Measurements from ENCODE around the gene ZNRF3. TPM values are rescaled to one million over a fixed set of nuclear protein-coding genes. Genes with fewer than 3 reads are reported as not detected.
"Not testable (repeated sequence)": the region's sequence is repeated elsewhere in the genome, so short reads cannot be mapped to it uniquely, and the experiment has no call there.

The ZNRF3 gene
- total and polyA plus RNA-seq, 2 experiments from 2014 or later: 0.56 to 3.9 TPM

GRCh38 chr22:29039148-29039547 lies 155.8 kb downstream of the ZNRF3 start:
- H3K9me3 ChIP-seq (ENCODE audit: low read depth): no peaks in the 10 kb centered on the region
- H3K27ac ChIP-seq: no peak overlapping the region
- no peak for DNase-seq
- H3K4me3 ChIP-seq: no peak overlapping the region
- H3K27me3 ChIP-seq (replicated peaks; ENCODE audit: insufficient read depth): no peaks in the 10 kb centered on the region
- H3K4me2 ChIP-seq (ENCODE audit: unreplicated experiment): no peak overlapping the region
- H3K9ac ChIP-seq: no peak overlapping the region
- peaks cover 21% of the 10 kb centered on the region for H3F3A ChIP-seq (ENCODE audit: insufficient read depth)
- peaks cover 27% of the 10 kb centered on the region for H3K4me1 ChIP-seq (ENCODE audit: insufficient read depth)
- no peaks in the 10 kb centered on the region for H3K36me3 ChIP-seq (ENCODE audit: low read depth)
- H4K20me1 ChIP-seq (ENCODE audit: insufficient read depth): no peaks in the 10 kb centered on the region
- no peak overlapping the region for H2AFZ ChIP-seq
- H3K79me2 ChIP-seq (ENCODE audit: insufficient read depth): no peaks in the 10 kb centered on the region
- 80 to 83% methylated on average over 9 of the region's 9 CpGs for WGBS, 2 experiments (ENCODE audit: low coverage in 1 of 2, low lambda C conversion rate in 2 of 2, missing lambda C conversion rate in 2 of 2)
- no peaks in the 10 kb centered on the region for H3K9me2 ChIP-seq (ENCODE audit: insufficient read depth)
- TF ChIP-seq EZH2phosphoT487 (IDR thresholded peaks at IDR 0.05; ENCODE audit: insufficient read depth, low read depth) (no peak), EZH2 (IDR thresholded peaks at IDR 0.05; ENCODE audit: insufficient read depth, poor library complexity, severe bottlenecking) (no peak)
- in situ Hi-C loops (cut with MboI): loop anchor here (5.0 to 25.0 kb wide), 2 partner anchors 182 to 427 kb away; no protein-coding TSS in a partner anchor

DNA sequence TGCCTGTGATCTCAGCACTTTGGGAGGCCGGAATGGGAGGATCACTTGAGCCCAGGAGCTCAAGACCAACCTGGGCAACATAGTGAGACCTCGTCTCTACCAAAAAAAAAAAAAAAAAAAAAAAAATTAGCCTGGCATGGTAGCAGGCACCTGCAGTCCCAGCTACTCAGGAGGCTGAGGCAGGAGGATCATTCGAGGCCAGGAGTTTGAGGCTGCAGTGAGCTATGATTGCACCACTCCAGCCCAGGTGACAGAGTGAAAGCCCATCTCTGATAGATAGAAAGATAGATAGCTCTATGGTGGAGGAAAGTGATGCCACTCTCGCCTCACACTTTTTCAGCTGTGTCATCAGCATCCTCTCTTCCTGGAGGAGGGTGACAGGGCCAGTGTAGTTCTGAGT lies 156.3 kb downstream of the ZNRF3 start:
- not testable (repeated sequence) for H3K27ac ChIP-seq; DNase-seq; H3K4me2 ChIP-seq (ENCODE audit: unreplicated experiment); H4K20me1 ChIP-seq (ENCODE audit: insufficient read depth); H3K36me3 ChIP-seq (ENCODE audit: low read depth); H3K79me2 ChIP-seq (ENCODE audit: insufficient read depth); H3K4me3 ChIP-seq; H3K9ac ChIP-seq; H3K9me2 ChIP-seq (ENCODE audit: insufficient read depth); H2AFZ ChIP-seq; H3K9me3 ChIP-seq (ENCODE audit: low read depth); H3K27me3 ChIP-seq (replicated peaks; ENCODE audit: insufficient read depth)
- in situ Hi-C loops (cut with MboI): loop anchor here (5.0 to 25.0 kb wide), 2 partner anchors 182 to 427 kb away; no protein-coding TSS in a partner anchor
- Histone ChIP-seq H3K4me1 (ENCODE audit: insufficient read depth) (peaks cover 33% of the 10 kb centered on the region), H3F3A (ENCODE audit: insufficient read depth) (peaks cover 26% of the 10 kb centered on the region)
- 98% methylated on average over 3 to 4 of the region's 4 CpGs for WGBS, 2 experiments (ENCODE audit: low coverage in 1 of 2, low lambda C conversion rate in 2 of 2, missing lambda C conversion rate in 2 of 2)

GRCh38 chr22:29040385-29041275 lies 157.3 kb downstream of the ZNRF3 start:
- H4K20me1 ChIP-seq (ENCODE audit: insufficient read depth): no peaks in the 10 kb centered on the region
- H3F3A ChIP-seq (ENCODE audit: insufficient read depth): peaks cover 35% of the 10 kb centered on the region
- H3K79me2 ChIP-seq (ENCODE audit: insufficient read depth): no peaks in the 10 kb centered on the region
- H3K9me3 ChIP-seq (ENCODE audit: low read depth): no peaks in the 10 kb centered on the region
- peak overlapping the region; percentile 70 for H3K9ac ChIP-seq
- H3K27me3 ChIP-seq (replicated peaks; ENCODE audit: insufficient read depth): no peaks in the 10 kb centered on the region
- H3K36me3 ChIP-seq (ENCODE audit: low read depth): no peaks in the 10 kb centered on the region
- peak overlapping the region; percentile 78 for H3K27ac ChIP-seq
- DNase-seq: peak; percentile 92
- 18% methylated on average over 9 of the region's 9 CpGs for WGBS, 2 experiments (ENCODE audit: low coverage in 1 of 2, low lambda C conversion rate in 2 of 2, missing lambda C conversion rate in 2 of 2)
- H3K4me1 ChIP-seq (ENCODE audit: insufficient read depth): peaks cover 40% of the 10 kb centered on the region
- no peaks in the 10 kb centered on the region for H3K9me2 ChIP-seq (ENCODE audit: insufficient read depth)
- TF ChIP-seq EZH2phosphoT487 (IDR thresholded peaks at IDR 0.05; ENCODE audit: insufficient read depth, low read depth): no peak
- no peak for TF ChIP-seq EZH2 (IDR thresholded peaks at IDR 0.05; ENCODE audit: insufficient read depth, poor library complexity, severe bottlenecking)
- peak overlapping the region; percentile 67 for H3K4me2 ChIP-seq (ENCODE audit: unreplicated experiment)
- in situ Hi-C loops (cut with MboI): loop anchor here (25.0 kb wide), 1 partner anchor 428 kb away; no protein-coding TSS in a partner anchor
- H3K4me3 ChIP-seq: peak overlapping the region; percentile 35; the same call in 1 of the 2 replicates
- peak overlapping the region; percentile 54 for H2AFZ ChIP-seq

GRCh38 chr22:29041408-29041807 lies 158.0 kb downstream of the ZNRF3 start:
- in situ Hi-C loops (cut with MboI): loop anchor here (25.0 kb wide), 1 partner anchor 429 kb away; no protein-coding TSS in a partner anchor
- Histone ChIP-seq H3K4me2 (ENCODE audit: unreplicated experiment) (peak overlapping the region; percentile 67), H3F3A (ENCODE audit: insufficient read depth) (peaks cover 42% of the 10 kb centered on the region), H3K79me2 (ENCODE audit: insufficient read depth) (no peaks in the 10 kb centered on the region), H3K9ac (peak overlapping the region; percentile 70), H3K9me3 (ENCODE audit: low read depth) (no peaks in the 10 kb centered on the region), H3K4me3 (no peak overlapping the region), H3K9me2 (ENCODE audit: insufficient read depth) (no peaks in the 10 kb centered on the region), H2AFZ (no peak overlapping the region), H3K27me3 (replicated peaks; ENCODE audit: insufficient read depth) (no peaks in the 10 kb centered on the region), H4K20me1 (ENCODE audit: insufficient read depth) (no peaks in the 10 kb centered on the region), H3K36me3 (ENCODE audit: low read depth) (no peaks in the 10 kb centered on the region), H3K4me1 (ENCODE audit: insufficient read depth) (peaks cover 40% of the 10 kb centered on the region), H3K27ac (peak overlapping the region; percentile 78)
- TF ChIP-seq EZH2 (IDR thresholded peaks at IDR 0.05; ENCODE audit: insufficient read depth, poor library complexity, severe bottlenecking): no peak
- no peak for TF ChIP-seq EZH2phosphoT487 (IDR thresholded peaks at IDR 0.05; ENCODE audit: insufficient read depth, low read depth)
- peak; percentile 76 for DNase-seq
- 19 to 27% methylated on average over 2 of the region's 2 CpGs for WGBS, 2 experiments (ENCODE audit: low coverage in 1 of 2, low lambda C conversion rate in 2 of 2, missing lambda C conversion rate in 2 of 2)
